Measurements from ENCODE around the gene XXYLT1. TPM values are rescaled to one million over a fixed set of nuclear protein-coding genes. Genes with fewer than 3 reads are reported as not detected.

XXYLT1 gene
- total RNA-seq, 1 experiment from 2014 or later, result 53.9 TPM

DNA sequence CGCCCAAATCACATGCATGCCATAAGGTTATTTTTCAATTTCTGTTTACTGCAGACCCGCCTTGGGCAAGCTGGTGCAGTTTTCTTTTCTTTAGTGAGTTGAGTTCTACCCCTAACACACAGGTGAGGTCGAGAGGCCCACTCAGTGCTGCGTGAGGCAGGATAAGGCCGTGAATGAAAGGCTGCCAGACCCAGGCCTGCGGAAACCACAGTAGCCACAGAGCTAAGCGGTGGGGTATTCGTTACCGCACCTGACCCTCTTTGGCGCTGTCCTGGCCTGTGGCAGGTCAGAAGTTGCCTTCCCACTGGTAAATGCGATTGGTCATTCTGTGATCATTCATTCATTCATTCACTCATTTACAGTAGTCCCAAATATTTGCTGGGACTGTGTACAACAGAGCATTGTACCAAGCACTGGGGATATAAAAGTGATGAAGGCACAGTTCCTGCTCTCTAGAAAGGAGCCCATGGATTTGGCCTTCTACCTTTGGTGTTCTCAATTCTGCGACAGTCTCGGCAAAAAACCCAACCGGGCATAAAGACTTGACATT lies 144.8 kb downstream of the XXYLT1 start:
- no peaks in the 10 kb centered on the region for H3K36me3 ChIP-seq (ENCODE audit: insufficient read depth, low read length, poor library complexity, severe bottlenecking)
- no peak overlapping the region for H3K4me3 ChIP-seq (ENCODE audit: low read depth, low read length, poor library complexity, severe bottlenecking)
- TF ChIP-seq, protein P1, sequence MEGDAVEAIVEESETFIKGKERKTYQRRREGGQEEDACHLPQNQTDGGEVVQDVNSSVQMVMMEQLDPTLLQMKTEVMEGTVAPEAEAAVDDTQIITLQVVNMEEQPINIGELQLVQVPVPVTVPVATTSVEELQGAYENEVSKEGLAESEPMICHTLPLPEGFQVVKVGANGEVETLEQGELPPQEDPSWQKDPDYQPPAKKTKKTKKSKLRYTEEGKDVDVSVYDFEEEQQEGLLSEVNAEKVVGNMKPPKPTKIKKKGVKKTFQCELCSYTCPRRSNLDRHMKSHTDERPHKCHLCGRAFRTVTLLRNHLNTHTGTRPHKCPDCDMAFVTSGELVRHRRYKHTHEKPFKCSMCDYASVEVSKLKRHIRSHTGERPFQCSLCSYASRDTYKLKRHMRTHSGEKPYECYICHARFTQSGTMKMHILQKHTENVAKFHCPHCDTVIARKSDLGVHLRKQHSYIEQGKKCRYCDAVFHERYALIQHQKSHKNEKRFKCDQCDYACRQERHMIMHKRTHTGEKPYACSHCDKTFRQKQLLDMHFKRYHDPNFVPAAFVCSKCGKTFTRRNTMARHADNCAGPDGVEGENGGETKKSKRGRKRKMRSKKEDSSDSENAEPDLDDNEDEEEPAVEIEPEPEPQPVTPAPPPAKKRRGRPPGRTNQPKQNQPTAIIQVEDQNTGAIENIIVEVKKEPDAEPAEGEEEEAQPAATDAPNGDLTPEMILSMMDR (conservative IDR thresholded peaks at IDR 0.05; ENCODE audit: low read depth, low read length), result no peak
- no peak for TF ChIP-seq EZH2 (IDR thresholded peaks at IDR 0.05; ENCODE audit: borderline replicate concordance, low read depth, low read length, poor library complexity, severe bottlenecking)
- H3K4me1 ChIP-seq (ENCODE audit: insufficient read depth, low read length, poor library complexity, severe bottlenecking), result peaks cover 11% of the 10 kb centered on the region
- H3K27ac ChIP-seq (ENCODE audit: low read depth, low read length, poor library complexity, severe bottlenecking), result no peak overlapping the region
- intact Hi-C loops (cut with micrococcal nuclease; ENCODE audit: unreplicated experiment), result no loop called here
- ChIA-PET CTCF (no interaction called here), POLR2A (ENCODE audit: low non-redundant PET) (no interaction called here)
- no peaks in the 10 kb centered on the region for H3K27me3 ChIP-seq (replicated peaks; ENCODE audit: insufficient read depth, low read depth, low read length, poor library complexity)
- BruUV-seq (replicated peaks), result no TSS peak
- DNase-seq (ENCODE audit: low spot score), result no peak
- no peaks in the 10 kb centered on the region for H3K9me3 ChIP-seq (ENCODE audit: low read depth, low read length, poor library complexity, severe bottlenecking)

DNA sequence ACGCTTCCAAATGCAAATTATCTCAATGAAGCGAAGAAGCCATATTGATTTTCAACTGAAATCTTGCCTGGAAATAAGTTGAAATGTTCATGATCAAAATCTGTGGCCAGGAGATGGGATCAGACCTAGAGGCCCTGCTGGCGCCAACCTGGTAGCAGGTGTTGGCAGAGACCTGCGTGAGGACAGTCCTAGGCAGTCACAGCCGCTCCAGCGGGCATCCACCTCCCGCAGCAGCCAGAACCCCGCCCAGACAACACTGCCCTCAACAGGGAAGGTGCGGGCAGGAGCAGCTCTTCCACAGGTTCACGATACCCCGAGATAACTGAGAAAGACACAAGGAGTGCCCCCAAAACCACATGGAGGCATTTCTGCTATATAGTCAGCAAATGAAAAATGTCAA lies 145.3 kb downstream of the XXYLT1 start:
- BruUV-seq (replicated peaks), result no TSS peak
- Histone ChIP-seq H3K27me3 (replicated peaks; ENCODE audit: insufficient read depth, low read depth, low read length, poor library complexity) (no peaks in the 10 kb centered on the region), H3K4me3 (ENCODE audit: low read depth, low read length, poor library complexity, severe bottlenecking) (no peak overlapping the region), H3K4me1 (ENCODE audit: insufficient read depth, low read length, poor library complexity, severe bottlenecking) (peaks cover 11% of the 10 kb centered on the region), H3K36me3 (ENCODE audit: insufficient read depth, low read length, poor library complexity, severe bottlenecking) (no peaks in the 10 kb centered on the region), H3K9me3 (ENCODE audit: low read depth, low read length, poor library complexity, severe bottlenecking) (no peaks in the 10 kb centered on the region), H3K27ac (ENCODE audit: low read depth, low read length, poor library complexity, severe bottlenecking) (no peak overlapping the region)
- POLR2A ChIA-PET (ENCODE audit: low non-redundant PET), result no interaction called here
- CTCF ChIA-PET, result no interaction called here
- intact Hi-C loops (cut with micrococcal nuclease; ENCODE audit: unreplicated experiment), result no loop called here
- no peak for TF ChIP-seq EZH2 (IDR thresholded peaks at IDR 0.05; ENCODE audit: borderline replicate concordance, low read depth, low read length, poor library complexity, severe bottlenecking)
- TF ChIP-seq, protein P1 (conservative IDR thresholded peaks at IDR 0.05; ENCODE audit: low read depth, low read length), result no peak
- no peak for DNase-seq (ENCODE audit: low spot score)

DNA sequence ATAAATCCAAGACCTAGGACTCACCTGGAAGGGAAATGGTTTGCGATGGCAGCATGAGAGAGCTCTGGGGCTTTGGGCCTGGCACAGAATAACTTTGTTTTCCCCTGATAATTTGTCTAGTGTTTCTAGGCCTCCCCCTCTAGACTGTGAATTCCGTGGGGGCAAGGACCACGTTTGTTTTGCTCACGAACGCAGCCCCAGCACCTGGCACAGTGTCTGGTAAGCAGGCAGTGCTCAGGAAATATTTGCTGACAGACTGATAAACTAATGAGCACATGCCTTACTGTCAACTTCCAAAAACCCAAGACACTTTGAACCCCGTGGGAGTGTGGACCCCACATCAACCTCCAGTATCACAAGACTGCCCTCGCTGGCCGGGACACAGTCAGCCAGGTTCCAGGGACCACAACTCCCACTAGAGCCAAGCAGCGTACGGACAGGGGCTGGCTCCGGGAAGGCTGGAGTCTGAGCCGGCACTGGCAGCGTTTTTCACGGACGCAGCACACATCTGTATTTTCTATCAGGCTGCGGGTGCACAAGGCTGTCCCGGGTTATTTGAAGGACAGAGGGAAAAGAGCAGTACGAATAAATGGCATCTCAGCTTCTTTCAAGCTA lies 146.5 kb downstream of the XXYLT1 start:
- Histone ChIP-seq H3K36me3 (ENCODE audit: insufficient read depth, low read length, poor library complexity, severe bottlenecking) (no peaks in the 10 kb centered on the region), H3K27me3 (replicated peaks; ENCODE audit: insufficient read depth, low read depth, low read length, poor library complexity) (no peaks in the 10 kb centered on the region), H3K4me1 (ENCODE audit: insufficient read depth, low read length, poor library complexity, severe bottlenecking) (peaks cover 11% of the 10 kb centered on the region), H3K4me3 (ENCODE audit: low read depth, low read length, poor library complexity, severe bottlenecking) (no peak overlapping the region), H3K27ac (ENCODE audit: low read depth, low read length, poor library complexity, severe bottlenecking) (no peak overlapping the region), H3K9me3 (ENCODE audit: low read depth, low read length, poor library complexity, severe bottlenecking) (no peaks in the 10 kb centered on the region)
- CTCF ChIA-PET, result no interaction called here
- no peak for TF ChIP-seq EZH2 (IDR thresholded peaks at IDR 0.05; ENCODE audit: borderline replicate concordance, low read depth, low read length, poor library complexity, severe bottlenecking)
- TF ChIP-seq, protein P1 (conservative IDR thresholded peaks at IDR 0.05; ENCODE audit: low read depth, low read length), result no peak
- POLR2A ChIA-PET (ENCODE audit: low non-redundant PET), result no interaction called here
- BruUV-seq (replicated peaks), result no TSS peak
- intact Hi-C loops (cut with micrococcal nuclease; ENCODE audit: unreplicated experiment), result no loop called here
- no peak for DNase-seq (ENCODE audit: low spot score)
